ENCODE measurements around the gene AMIGO3. TPM values are rescaled to one million over a fixed set of nuclear protein-coding genes. Genes with fewer than 3 reads are reported as not detected.
"Not testable (repeated sequence)": the region's sequence is repeated elsewhere in the genome, so short reads cannot be mapped to it uniquely, and the experiment has no call there.

The AMIGO3 gene
- 1 to 10 TPM in 3 of 4 donors, under 1 TPM in 1; 0.94 to 2.6 (median 1.3) TPM for polyA plus RNA-seq (ENCODE audit: insufficient read length in 4 of 4)

GRCh38 chr3:49719214-49719884, at the start of gene AMIGO3:
Gene AMIGO3 (minus strand): TSS chr3:49719684. CDS start chr3:49719465, 219 bp downstream.
- peak; percentile 81 to 85 (median 83) for DNase-seq (ENCODE audit: low read depth in 4 of 4, low spot score in 3 of 4)

DNA sequence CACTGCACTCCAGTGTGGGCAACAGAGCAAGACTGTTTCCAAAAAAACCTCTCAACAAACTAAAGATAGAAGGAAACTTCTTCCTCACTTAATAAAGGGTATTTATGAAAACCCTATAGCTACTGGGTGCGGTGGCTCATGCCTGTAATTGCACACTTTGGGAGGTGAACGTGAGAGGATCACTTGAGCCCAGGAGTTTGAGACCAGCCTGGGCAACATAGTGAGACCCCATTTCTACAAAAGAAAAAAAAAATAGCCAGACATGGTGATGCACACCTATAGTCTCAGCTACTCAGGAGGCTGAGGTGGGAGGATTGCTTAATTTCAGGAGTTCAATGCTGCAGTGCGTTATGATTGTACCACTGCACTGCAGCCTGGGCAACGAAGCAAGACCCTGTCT, 44.5 kb upstream of the AMIGO3 start:
- DNase-seq (ENCODE audit: low read depth in 4 of 4, low spot score in 3 of 4): no peak

DNA sequence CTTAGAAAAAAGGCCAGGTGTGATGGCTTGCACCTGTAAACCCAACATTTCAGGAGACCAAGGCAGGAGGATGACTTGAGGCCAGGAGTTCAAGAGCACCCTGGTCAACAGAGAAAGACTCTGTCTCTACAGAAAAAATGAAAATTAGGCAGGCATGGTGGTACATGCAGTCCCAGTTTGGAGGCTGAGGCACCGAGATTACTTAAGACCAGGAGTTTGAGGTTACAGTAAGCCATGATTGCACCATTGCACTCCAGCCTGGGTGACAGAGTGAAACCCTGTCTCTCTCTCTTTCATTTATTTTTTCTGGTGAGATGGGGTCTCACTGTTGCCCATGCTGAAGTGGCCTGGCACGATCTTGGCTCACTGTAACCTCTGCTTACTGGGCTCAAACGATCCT, 42.2 kb upstream of the AMIGO3 start:
- no peak for DNase-seq (ENCODE audit: low read depth in 4 of 4, low spot score in 3 of 4)

DNA sequence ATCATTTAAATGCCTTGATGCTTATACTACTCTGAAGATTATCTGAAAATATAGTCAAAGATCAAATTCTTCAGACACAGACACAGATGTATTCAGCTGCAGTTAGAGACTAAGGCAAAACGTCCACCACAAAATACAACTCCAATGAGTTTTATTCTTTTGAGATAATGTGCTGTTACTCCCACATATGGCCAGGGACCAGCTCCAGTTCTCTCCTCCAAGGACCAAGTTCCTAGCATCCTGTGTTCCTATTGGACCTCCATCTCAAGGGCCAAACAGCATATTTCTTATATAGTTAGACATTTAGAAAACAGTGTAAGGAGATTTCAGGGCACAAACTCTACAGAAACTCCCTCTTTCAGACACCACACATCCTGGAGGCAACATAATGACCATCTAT, 39.7 kb upstream of the AMIGO3 start:
- peak in 1 of 4 donors; percentile 3 for DNase-seq (ENCODE audit: low read depth in 4 of 4, low spot score in 3 of 4)

- DNase-seq (ENCODE audit: low read depth in 4 of 4, low spot score in 3 of 4): no peak
These were observed 37.7 kb upstream of the AMIGO3 start for GRCh38 chr3:49757197-49757596.

GRCh38 chr3:49756036-49756435, 36.6 kb upstream of the AMIGO3 start:
- no peak for DNase-seq (ENCODE audit: low read depth in 4 of 4, low spot score in 3 of 4)

- DNase-seq (ENCODE audit: low read depth in 4 of 4, low spot score in 3 of 4): no peak
These were observed 35.1 kb upstream of the AMIGO3 start for GRCh38 chr3:49754536-49754935.

DNA sequence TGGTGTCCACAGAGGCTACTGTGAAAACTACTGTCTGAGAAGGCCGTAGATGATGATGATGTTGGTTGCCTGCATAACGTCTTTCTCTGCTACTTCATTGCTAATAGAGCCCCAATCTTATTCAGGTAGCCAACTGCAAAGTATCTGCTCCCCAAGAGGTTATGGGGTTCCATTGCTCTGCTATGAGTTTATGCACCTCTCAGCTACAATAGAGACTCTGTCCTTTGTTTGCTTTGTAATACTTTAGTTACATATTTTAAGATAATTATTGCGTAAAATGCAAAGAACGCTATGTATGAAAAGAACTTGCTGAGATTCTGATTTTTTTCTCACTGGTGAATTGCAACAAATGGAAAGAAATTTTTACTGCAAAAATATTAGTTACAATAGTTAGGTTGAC, 32.0 kb upstream of the AMIGO3 start:
- no peak for DNase-seq (ENCODE audit: low read depth in 4 of 4, low spot score in 3 of 4)

DNA sequence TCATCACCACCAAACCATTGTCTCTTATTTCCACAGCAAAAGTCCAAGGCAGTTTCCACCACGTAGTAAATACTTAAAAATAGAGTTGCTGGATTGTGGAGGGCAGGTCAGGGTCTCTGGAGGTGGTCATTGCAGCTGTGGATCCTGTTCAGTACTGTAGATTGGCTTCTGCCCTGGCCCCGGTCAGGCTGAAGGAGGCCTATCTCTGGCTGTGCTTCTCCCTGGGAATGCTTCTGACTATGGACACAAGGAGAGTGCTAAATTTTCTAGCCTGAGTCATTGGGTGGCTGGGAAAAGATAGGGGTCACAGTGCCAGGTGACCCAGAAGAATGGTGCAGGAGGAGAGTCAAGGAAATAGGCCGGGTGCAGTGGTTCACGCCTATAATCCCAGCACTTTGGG, 30.6 kb upstream of the AMIGO3 start:
- DNase-seq (ENCODE audit: low read depth in 4 of 4, low spot score in 3 of 4): no peak

- DNase-seq (ENCODE audit: low read depth in 4 of 4, low spot score in 3 of 4): not testable (repeated sequence)
These were observed 29.4 kb upstream of the AMIGO3 start for GRCh38 chr3:49748874-49749273.

GRCh38 chr3:49747792-49748480, 28.5 kb upstream of the AMIGO3 start:
- no peak for DNase-seq (ENCODE audit: low read depth in 4 of 4, low spot score in 3 of 4)

GRCh38 chr3:49745986-49746385, 26.5 kb upstream of the AMIGO3 start:
- no peak for DNase-seq (ENCODE audit: low read depth in 4 of 4, low spot score in 3 of 4)

GRCh38 chr3:49740427-49740826, 20.9 kb upstream of the AMIGO3 start:
- no peak for DNase-seq (ENCODE audit: low read depth in 4 of 4, low spot score in 3 of 4)

GRCh38 chr3:49738067-49738713, 18.7 kb upstream of the AMIGO3 start:
- no peak for DNase-seq (ENCODE audit: low read depth in 4 of 4, low spot score in 3 of 4)

GRCh38 chr3:49734752-49735151, 15.3 kb upstream of the AMIGO3 start:
- no peak for DNase-seq (ENCODE audit: low read depth in 4 of 4, low spot score in 3 of 4)

- no peak for DNase-seq (ENCODE audit: low read depth in 4 of 4, low spot score in 3 of 4)
These were observed 14.1 kb upstream of the AMIGO3 start for GRCh38 chr3:49733551-49733950.

DNA sequence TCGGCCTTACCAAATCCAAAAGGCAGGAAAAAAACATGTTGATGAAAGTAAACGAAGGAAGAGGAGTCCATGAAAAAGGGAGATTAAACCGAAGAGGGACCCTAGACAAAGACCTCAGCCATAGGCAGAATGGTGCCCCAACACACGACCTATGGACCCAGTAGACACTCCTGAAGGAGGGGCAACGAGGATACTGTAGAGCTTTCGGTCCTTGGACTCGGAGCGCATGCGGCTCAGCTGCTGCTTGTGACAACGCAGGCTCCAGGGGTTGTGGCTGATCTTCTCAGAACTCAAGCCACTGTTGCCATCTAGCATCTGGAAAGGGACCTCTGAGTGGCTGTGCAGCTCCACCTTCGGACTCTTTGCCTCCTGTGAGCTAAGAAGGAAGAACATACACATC, 13.1 kb upstream of the AMIGO3 start:
- no peak for DNase-seq (ENCODE audit: low read depth in 4 of 4, low spot score in 3 of 4)

GRCh38 chr3:49729966-49730609, 10.6 kb upstream of the AMIGO3 start:
- DNase-seq (ENCODE audit: low read depth in 4 of 4, low spot score in 3 of 4): no peak

DNA sequence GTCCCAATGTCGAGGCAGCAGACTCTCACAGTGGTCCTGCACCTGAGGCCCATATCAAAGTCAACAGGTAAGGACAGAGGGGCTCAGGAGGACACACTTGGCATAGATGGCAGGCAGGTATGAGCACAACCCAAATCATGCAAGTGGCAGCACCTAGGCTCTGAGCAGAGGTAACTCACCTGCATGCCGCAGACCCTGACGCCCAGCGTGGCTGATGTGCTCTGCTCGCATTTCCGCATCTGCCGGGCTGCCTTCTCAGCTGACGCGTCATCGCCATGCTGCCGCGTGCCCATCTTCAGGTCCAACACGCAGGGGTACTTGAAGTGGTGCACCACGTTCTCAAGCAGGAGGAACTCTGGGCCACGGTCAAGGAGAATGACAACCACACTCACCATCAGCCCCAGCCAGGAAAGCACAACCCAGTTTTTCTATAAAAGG, 8.5 kb upstream of the AMIGO3 start:
- DNase-seq (ENCODE audit: low read depth in 4 of 4, low spot score in 3 of 4): no peak

DNA sequence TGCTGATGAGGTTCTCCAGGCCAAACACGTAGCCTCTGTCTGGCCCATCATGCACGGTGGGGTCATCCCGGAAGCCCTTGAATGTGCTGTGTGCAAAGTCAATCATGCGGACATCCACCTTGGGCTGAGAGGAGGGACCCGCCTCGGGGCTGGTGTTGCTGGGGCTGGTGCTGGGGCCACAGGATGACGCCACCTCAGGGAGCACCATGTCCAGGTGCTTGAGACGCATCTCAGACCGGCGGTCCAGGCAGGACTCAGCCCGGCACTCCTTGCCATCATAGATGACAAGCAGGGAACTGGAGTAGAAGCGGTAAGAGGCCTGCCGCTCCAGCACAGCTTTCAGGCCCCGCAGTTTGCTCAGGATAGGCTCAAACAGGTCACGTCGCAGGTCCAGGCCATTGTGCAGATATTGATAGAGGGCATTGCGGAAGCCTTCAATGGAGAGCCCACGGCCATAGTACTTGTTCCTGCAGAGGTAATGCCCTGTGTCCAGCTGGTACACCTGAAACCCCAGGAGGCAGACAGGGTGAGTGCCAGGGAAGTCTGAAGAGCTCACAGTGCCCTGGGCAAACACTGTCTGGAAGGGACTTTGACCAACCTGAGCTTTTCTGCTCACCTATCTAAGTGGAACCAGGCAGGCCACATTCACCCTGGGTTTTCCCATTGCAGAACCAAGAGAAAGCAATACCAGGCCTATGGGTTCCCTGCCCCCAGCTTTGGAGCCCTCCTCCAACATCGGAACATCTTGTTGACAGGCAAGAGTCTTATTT, 7.9 kb upstream of the AMIGO3 start:
- no peak for DNase-seq (ENCODE audit: low read depth in 4 of 4, low spot score in 3 of 4)

Measured in right renal pelvis (tissue), 4 donors.